HG03196 (cell line): ENCODE data around the gene AKT1S1.

Experiments used
- ATAC-seq: cut with Tn5 transposase; IDR thresholded peaks from one replicate; pipeline ENCODE4 v1.9.1; 2021; ENCODE audit not compliant: unreplicated experiment

The AKT1S1 gene

GRCh38 chr19:49887037-49887664 lies 10.0 kb upstream of the AKT1S1 start:
- ATAC-seq, result no peak

- no peak for ATAC-seq
These were observed 7.6 kb upstream of the AKT1S1 start for GRCh38 chr19:49884760-49885159.

- no peak for ATAC-seq
These were observed 7.0 kb upstream of the AKT1S1 start for GRCh38 chr19:49884109-49884508.

- ATAC-seq, result no peak
These were observed 5.9 kb upstream of the AKT1S1 start for GRCh38 chr19:49883094-49883493.

- ATAC-seq, result no peak
These were observed 5.5 kb upstream of the AKT1S1 start for GRCh38 chr19:49882643-49883042.

GRCh38 chr19:49881672-49882394 lies 4.7 kb upstream of the AKT1S1 start:
- ATAC-seq, result no peak

GRCh38 chr19:49881186-49881585 lies 4.0 kb upstream of the AKT1S1 start:
- ATAC-seq, result no peak

- ATAC-seq, result no peak
These were observed 3.2 kb upstream of the AKT1S1 start for GRCh38 chr19:49880162-49880869.

GRCh38 chr19:49879243-49879963 lies 2.2 kb upstream of the AKT1S1 start:
- no peak for ATAC-seq

- no peak for ATAC-seq
These were observed 1.6 kb upstream of the AKT1S1 start for GRCh38 chr19:49878744-49879070.

- ATAC-seq, result peak; percentile 42
These were observed 956 bp upstream of the AKT1S1 start for GRCh38 chr19:49877879-49878743.

- peak; percentile 46 for ATAC-seq
These were observed 634 bp downstream of the AKT1S1 start for GRCh38 chr19:49876422-49877019.

- ATAC-seq, result no peak
These were observed 1.2 kb downstream of the AKT1S1 start for GRCh38 chr19:49875857-49876421.

GRCh38 chr19:49875177-49875576 lies 2.0 kb downstream of the AKT1S1 start:
- no peak for ATAC-seq

GRCh38 chr19:49874503-49875157 lies 2.5 kb downstream of the AKT1S1 start:
- ATAC-seq, result no peak

GRCh38 chr19:49873834-49874233 lies 3.3 kb downstream of the AKT1S1 start:
- no peak for ATAC-seq

- ATAC-seq, result no peak
These were observed 4.0 kb downstream of the AKT1S1 start for GRCh38 chr19:49873129-49873521.

- no peak for ATAC-seq
These were observed 4.7 kb downstream of the AKT1S1 start for GRCh38 chr19:49872245-49873128.
